PFSK-1 (cell line): ENCODE data around the gene NFIA.
A peak's percentile ranks its signal among the peaks of the same experiment; 100 is the strongest.

ENCODE experiments used
- FOXP2 ChIP-seq: optimal IDR thresholded peaks from 2 replicates; pipeline ENCODE3; 2011; ENCODE audit warnings: borderline replicate concordance, control low read depth, inconsistent platforms; ENCODE audit not compliant: insufficient read depth; ENCODE audit errors: extremely low read length, extremely low read depth
- POLR2AphosphoS5 ChIP-seq: IDR thresholded peaks from 2 replicates; pipeline ENCODE4 v1.6.1; 2012; ENCODE audit warnings: low read depth, mild to moderate bottlenecking, control low read depth, low read length, moderate library complexity
- REST ChIP-seq, 2 experiments: IDR thresholded peaks; 2 replicates each; pipeline versions ENCODE4 v1.6.1 to v1.8.0; 2011 to 2012; ENCODE audit warnings: low read depth in 2 of 2, low read length in 2 of 2, control low read depth in 1 of 2, inconsistent platforms in 1 of 2, mild to moderate bottlenecking in 1 of 2, moderate library complexity in 1 of 2; ENCODE audit not compliant: insufficient read depth in 1 of 2
- SIN3A ChIP-seq: IDR thresholded peaks from 2 replicates; pipeline ENCODE4 v1.6.1; 2012; ENCODE audit warnings: mild to moderate bottlenecking, low read length, moderate library complexity, borderline replicate concordance; ENCODE audit not compliant: insufficient read depth
- TAF1 ChIP-seq: IDR thresholded peaks from 2 replicates; pipeline ENCODE4 v1.6.1; 2012; ENCODE audit warnings: low read length, control low read depth, borderline replicate concordance; ENCODE audit not compliant: insufficient read depth

NFIA gene

GRCh38 chr1:61138305-61138704 is 55.9 kb downstream of the NFIA start:
- no peak for TF ChIP-seq FOXP2
- TF ChIP-seq SIN3A: no peak
- TF ChIP-seq POLR2AphosphoS5: no peak
- TF ChIP-seq TAF1: no peak
- TF ChIP-seq REST (IDR thresholded peaks at IDR 0.05; ENCODE audit: insufficient read depth in 1 of 2, low read depth in 2 of 2, low read length in 2 of 2): no peak

DNA sequence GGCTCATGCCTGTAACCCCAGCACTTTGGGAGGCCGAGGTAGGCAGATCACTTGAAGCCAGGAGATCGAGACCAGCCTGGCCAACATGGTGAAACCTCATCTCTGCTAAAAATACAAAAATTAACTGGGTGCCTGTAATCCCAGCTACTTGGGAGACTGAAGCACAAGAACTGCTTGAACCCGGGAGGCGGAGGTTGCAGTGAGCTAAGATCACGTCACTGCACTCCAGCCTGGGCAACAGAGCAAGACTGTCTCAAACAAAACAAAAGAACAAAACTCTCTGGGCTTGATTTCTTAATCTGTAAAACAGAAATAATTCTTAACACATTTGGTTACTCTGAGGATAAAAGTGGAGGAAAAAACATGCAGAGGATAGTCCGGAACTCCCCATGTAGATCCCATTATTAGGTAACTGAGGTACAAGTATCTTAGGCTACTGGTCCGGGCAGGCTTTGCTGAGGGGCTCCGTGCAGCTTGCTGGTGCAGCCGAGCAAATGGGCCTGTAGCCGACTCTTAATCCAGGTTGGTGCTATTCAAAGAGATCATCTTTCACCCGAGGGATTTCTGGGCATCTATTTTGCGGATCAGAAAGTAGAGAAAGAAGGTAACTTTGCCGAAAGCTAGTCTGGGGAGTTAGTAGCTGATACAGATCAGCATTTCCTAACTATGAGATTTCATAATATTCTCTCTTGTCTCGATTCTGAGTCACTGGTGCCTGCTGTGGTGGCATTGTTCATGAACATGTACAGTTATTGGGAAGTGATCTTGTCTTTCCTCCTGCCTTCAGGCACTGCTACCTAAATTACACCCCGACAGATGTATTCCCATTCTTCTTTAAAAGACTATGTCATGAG is 56.8 kb downstream of the NFIA start:
- TF ChIP-seq POLR2AphosphoS5 (no peak), REST (IDR thresholded peaks at IDR 0.05; ENCODE audit: insufficient read depth in 1 of 2, low read depth in 2 of 2, low read length in 2 of 2) (0 out of 4 replicates have a peak, but pooled peaks of 1 of the 2 experiments have one; percentile 22), SIN3A (no peak), FOXP2 (no peak), TAF1 (no peak)

DNA sequence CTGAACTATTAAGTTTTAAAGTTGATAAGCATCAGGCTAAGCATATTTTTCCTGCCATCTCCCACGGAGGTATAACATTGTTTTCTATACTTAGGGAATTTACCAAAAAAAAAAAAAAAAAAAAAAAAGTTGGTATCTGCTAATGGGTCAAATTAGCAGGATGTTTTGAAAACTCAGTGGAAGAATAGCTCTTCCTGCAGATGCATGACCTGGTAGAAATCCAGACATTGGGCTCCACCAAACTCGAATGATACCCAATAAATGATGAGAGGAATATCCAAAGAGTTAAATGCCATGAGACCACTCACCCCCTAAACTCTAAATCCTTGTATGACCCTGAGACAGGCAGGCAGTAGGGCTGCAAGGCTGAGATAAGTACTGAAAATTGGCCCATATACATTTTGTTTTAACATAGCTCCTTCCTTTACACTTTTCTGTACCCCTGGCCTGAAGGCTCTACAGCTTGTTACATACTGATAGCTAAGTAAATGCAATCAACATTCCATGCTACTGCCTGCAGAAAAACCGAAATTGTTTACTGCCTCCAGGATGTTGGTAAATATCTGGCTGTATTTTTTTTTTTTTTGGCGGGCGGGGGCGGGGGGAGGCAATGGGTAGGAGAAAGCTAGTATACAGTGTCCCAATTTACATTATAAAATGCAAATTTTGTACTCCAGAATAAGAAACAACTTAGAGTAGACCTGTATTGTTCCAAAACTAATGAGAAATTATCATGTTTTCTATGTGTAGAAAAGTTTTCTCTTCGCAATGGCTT is 57.6 kb downstream of the NFIA start:
- TF ChIP-seq SIN3A: no peak

DNA sequence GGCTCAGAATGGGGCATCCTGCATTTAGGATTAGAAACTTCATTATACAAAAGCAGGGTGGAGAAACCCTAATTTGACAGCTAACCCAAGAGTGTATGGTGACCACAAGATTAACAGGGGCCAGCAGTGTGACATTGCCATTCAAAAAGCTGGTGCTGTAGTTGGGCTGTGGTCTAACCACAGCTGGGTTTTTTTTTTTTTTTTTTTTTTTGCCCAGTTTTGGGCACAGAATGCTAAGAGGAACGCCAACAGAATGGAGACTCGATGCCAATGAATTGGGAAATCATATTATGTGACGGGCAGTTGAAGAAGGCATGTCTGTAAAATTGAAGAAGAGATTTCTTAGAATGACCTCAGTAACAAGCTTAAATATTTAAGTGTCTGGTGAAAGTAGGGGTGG is 58.4 kb downstream of the NFIA start:
- TF ChIP-seq REST (IDR thresholded peaks at IDR 0.05; ENCODE audit: insufficient read depth in 1 of 2, low read depth in 2 of 2, low read length in 2 of 2) (no peak), SIN3A (no peak), TAF1 (no peak), POLR2AphosphoS5 (no peak), FOXP2 (no peak)

DNA sequence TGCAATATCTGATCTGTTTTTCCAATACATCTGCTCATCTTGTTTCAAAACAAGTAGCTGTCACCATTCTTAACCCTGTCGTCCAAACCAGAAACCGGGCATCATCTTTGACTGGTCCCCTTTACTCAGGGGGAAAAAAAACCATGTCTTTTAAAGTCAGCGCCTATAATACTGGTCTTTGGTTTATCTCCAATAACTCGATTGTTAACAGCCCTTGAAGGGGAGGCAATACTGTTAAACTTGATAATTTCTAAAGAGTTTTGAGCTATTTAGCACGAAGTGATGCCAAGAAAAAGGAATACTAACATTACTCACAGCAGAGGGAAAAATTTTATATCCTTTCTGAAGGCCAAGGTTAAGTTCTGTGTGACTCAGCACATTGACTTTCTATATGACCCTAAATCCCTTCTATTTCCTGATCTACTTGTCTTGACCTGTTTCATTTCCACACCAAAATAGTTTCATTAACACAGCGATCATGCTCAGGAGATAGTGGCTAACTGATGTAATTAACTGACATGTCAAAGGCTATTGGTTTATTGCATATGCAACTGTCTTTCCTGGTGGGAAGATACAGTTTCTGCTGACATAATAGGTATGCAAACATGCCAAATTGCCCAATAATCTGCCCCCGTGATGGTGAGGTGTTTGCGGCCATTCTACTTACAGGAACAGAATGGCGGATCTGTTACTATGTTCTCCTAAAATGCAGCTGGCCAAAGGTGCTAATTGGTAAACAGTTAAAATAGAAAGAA is 59.1 kb downstream of the NFIA start:
- TF ChIP-seq REST (IDR thresholded peaks at IDR 0.05; ENCODE audit: insufficient read depth in 1 of 2, low read depth in 2 of 2, low read length in 2 of 2) (no peak), TAF1 (no peak), FOXP2 (no peak), SIN3A (no peak), POLR2AphosphoS5 (no peak)
